ENCODE measurements around the gene PRR35.

The PRR35 gene

GRCh38 chr16:534135-534534 is 26.1 kb upstream of the PRR35 start:
- H3K4me3 ChIP-seq (IDR thresholded peaks at IDR 0.05; ENCODE audit: insufficient read depth, low read depth, low read length), result no peak overlapping the region
- no peaks in the 10 kb centered on the region for H3K27me3 ChIP-seq (ENCODE audit: insufficient read depth, low read depth)
- TF ChIP-seq CTCF (conservative IDR thresholded peaks at IDR 0.05; ENCODE audit: low read depth, low read length), result no peak
- no peaks in the 10 kb centered on the region for H3K36me3 ChIP-seq (ENCODE audit: insufficient read depth)
- no peak overlapping the region for H3K4me2 ChIP-seq
- no peak overlapping the region for H2AFZ ChIP-seq (ENCODE audit: low read depth)
- peaks cover 30% of the 10 kb centered on the region for H3K4me1 ChIP-seq (ENCODE audit: low read depth, poor library complexity, severe bottlenecking)
- no peak overlapping the region for H3K27ac ChIP-seq
- peaks cover 91% of the 10 kb centered on the region for H3K79me2 ChIP-seq (ENCODE audit: insufficient read depth, low read depth)
- peaks cover 7% of the 10 kb centered on the region for H4K20me1 ChIP-seq (ENCODE audit: insufficient read depth)
- H3K9ac ChIP-seq, result no peak overlapping the region

- Histone ChIP-seq H3K4me2 (no peak overlapping the region), H3K36me3 (ENCODE audit: insufficient read depth) (no peaks in the 10 kb centered on the region), H3K4me3 (IDR thresholded peaks at IDR 0.05; ENCODE audit: insufficient read depth, low read depth, low read length) (no peak overlapping the region), H3K9ac (no peak overlapping the region), H2AFZ (ENCODE audit: low read depth) (no peak overlapping the region), H3K27ac (no peak overlapping the region), H3K79me2 (ENCODE audit: insufficient read depth, low read depth) (peaks cover 88% of the 10 kb centered on the region), H3K27me3 (ENCODE audit: insufficient read depth, low read depth) (no peaks in the 10 kb centered on the region), H4K20me1 (ENCODE audit: insufficient read depth) (peaks cover 2% of the 10 kb centered on the region; the same call in 1 of the 2 replicates), H3K4me1 (ENCODE audit: low read depth, poor library complexity, severe bottlenecking) (peaks cover 22% of the 10 kb centered on the region)
- no peak for TF ChIP-seq CTCF (conservative IDR thresholded peaks at IDR 0.05; ENCODE audit: low read depth, low read length)
These were observed 25.2 kb upstream of the PRR35 start for GRCh38 chr16:534856-535445.

GRCh38 chr16:535446-536405 is 24.5 kb upstream of the PRR35 start:
- no peak overlapping the region for H3K4me3 ChIP-seq (IDR thresholded peaks at IDR 0.05; ENCODE audit: insufficient read depth, low read depth, low read length)
- H3K4me1 ChIP-seq (ENCODE audit: low read depth, poor library complexity, severe bottlenecking), result peaks cover 17% of the 10 kb centered on the region
- no peak overlapping the region for H2AFZ ChIP-seq (ENCODE audit: low read depth)
- H3K79me2 ChIP-seq (ENCODE audit: insufficient read depth, low read depth), result peaks cover 88% of the 10 kb centered on the region
- H3K27me3 ChIP-seq (ENCODE audit: insufficient read depth, low read depth), result no peaks in the 10 kb centered on the region
- no peaks in the 10 kb centered on the region for H4K20me1 ChIP-seq (ENCODE audit: insufficient read depth)
- no peaks in the 10 kb centered on the region for H3K36me3 ChIP-seq (ENCODE audit: insufficient read depth)
- no peak overlapping the region for H3K4me2 ChIP-seq
- H3K27ac ChIP-seq, result no peak overlapping the region
- no peak overlapping the region for H3K9ac ChIP-seq
- TF ChIP-seq CTCF (conservative IDR thresholded peaks at IDR 0.05; ENCODE audit: low read depth, low read length), result no peak

- Histone ChIP-seq H2AFZ (ENCODE audit: low read depth) (no peak overlapping the region), H3K27ac (no peak overlapping the region), H3K36me3 (ENCODE audit: insufficient read depth) (no peaks in the 10 kb centered on the region), H3K4me2 (no peak overlapping the region), H4K20me1 (ENCODE audit: insufficient read depth) (no peaks in the 10 kb centered on the region), H3K4me1 (ENCODE audit: low read depth, poor library complexity, severe bottlenecking) (peaks cover 7% of the 10 kb centered on the region), H3K9ac (no peak overlapping the region), H3K27me3 (ENCODE audit: insufficient read depth, low read depth) (no peaks in the 10 kb centered on the region), H3K79me2 (ENCODE audit: insufficient read depth, low read depth) (peaks cover 78% of the 10 kb centered on the region), H3K4me3 (IDR thresholded peaks at IDR 0.05; ENCODE audit: insufficient read depth, low read depth, low read length) (no peak overlapping the region)
- no peak for TF ChIP-seq CTCF (conservative IDR thresholded peaks at IDR 0.05; ENCODE audit: low read depth, low read length)
These were observed 23.4 kb upstream of the PRR35 start for GRCh38 chr16:536746-537145.
